Hepatocyte (in vitro differentiated cells): ENCODE measurements around the gene SYCE3. TPM values are rescaled to one million over a fixed set of nuclear protein-coding genes. Genes with fewer than 3 reads are reported as not detected.

ENCODE experiments used
- DNase-seq: peaks from one replicate; pipeline ENCODE4 v3.0.0-alpha.2; 2016; ENCODE audit warnings: low spot score
- H2AFZ ChIP-seq: fragments of 200-600 bp; sonication (generic); 2 replicates; pipeline ENCODE4 v1.6.0; 2016; ENCODE audit warnings: antibody characterized with exemption, mild to moderate bottlenecking
- H3K27ac ChIP-seq: fragments of 200-600 bp; sonication (generic); 2 replicates; pipeline ENCODE4 v1.5.1; 2016; ENCODE audit warnings: mild to moderate bottlenecking
- H3K27me3 ChIP-seq: fragments of 200-600 bp; sonication (generic); 2 replicates; pipeline ENCODE4 v1.6.1; 2016
- H3K36me3 ChIP-seq: fragments of 200-600 bp; sonication (generic); replicated peaks from 2 replicates; pipeline ENCODE4 v1.5.1; 2016; ENCODE audit warnings: low read depth; ENCODE audit not compliant: insufficient read depth
- H3K4me1 ChIP-seq: fragments of 200-600 bp; sonication (generic); 2 replicates; pipeline ENCODE4 v1.5.1; 2016; ENCODE audit warnings: mild to moderate bottlenecking, moderate library complexity; ENCODE audit not compliant: insufficient read depth
- H3K4me2 ChIP-seq: fragments of 200-600 bp; sonication (generic); 2 replicates; pipeline ENCODE4 v1.6.0; 2016
- H3K4me3 ChIP-seq: fragments of 200-600 bp; sonication (generic); 2 replicates; pipeline ENCODE4 v1.5.1; 2016; ENCODE audit warnings: mild to moderate bottlenecking
- H3K79me2 ChIP-seq: fragments of 200-600 bp; sonication (generic); 2 replicates; pipeline ENCODE4 v1.6.0; 2017; ENCODE audit warnings: mild to moderate bottlenecking
- H3K9me2 ChIP-seq: fragments of 200-600 bp; sonication (generic); replicated peaks from 2 replicates; pipeline ENCODE4 v1.6.0; 2017; ENCODE audit warnings: mild to moderate bottlenecking; ENCODE audit not compliant: insufficient read depth
- H3K9me3 ChIP-seq: fragments of 200-600 bp; sonication (generic); 2 replicates; pipeline ENCODE4 v1.5.1; 2016; ENCODE audit warnings: low read depth, mild to moderate bottlenecking
- H4K20me1 ChIP-seq: fragments of 200-600 bp; sonication (generic); 2 replicates; pipeline ENCODE4 v1.6.0; 2016; ENCODE audit warnings: mild to moderate bottlenecking; ENCODE audit not compliant: insufficient read depth, poor library complexity, severe bottlenecking
- CTCF ChIP-seq: fragments of 200-600 bp; sonication (generic); IDR thresholded peaks from 2 replicates; pipeline ENCODE4 v1.5.1; 2016; ENCODE audit warnings: antibody characterized with exemption, mild to moderate bottlenecking; ENCODE audit not compliant: poor library complexity
- EZH2 ChIP-seq: fragments of 200-600 bp; sonication (generic); IDR thresholded peaks from 2 replicates; pipeline ENCODE4 v1.6.1; 2016; ENCODE audit warnings: antibody characterized with exemption, mild to moderate bottlenecking, borderline replicate concordance
- EZH2phosphoT487 ChIP-seq: fragments of 200-600 bp; sonication (generic); IDR thresholded peaks from one replicate; pipeline ENCODE4 v1.6.1; 2018; ENCODE audit warnings: antibody characterized with exemption, mild to moderate bottlenecking, low read depth, moderate library complexity; ENCODE audit not compliant: unreplicated experiment, severe bottlenecking
- WGBS: methylation state at CpG from one replicate; pipeline ENCODE4 v1.1.6; 2016; ENCODE audit warnings: low lambda C conversion rate; ENCODE audit errors: missing lambda C conversion rate; 5-methylcytosine and 5-hydroxymethylcytosine counted together
- polyA plus RNA-seq: library from polyadenylated mRNA; unstranded; fragments of >200 nt; fragmentation: Nextera tagmentation; extraction: Ambion mirVana; gene quantifications from 2 replicates; pipeline ENCODE4 v1.2.1, GENCODE V29; 2016
- total RNA-seq: library from RNA; depleted of rRNA; stranded (reverse); fragments of >200 nt; gene quantifications from 2 replicates; pipeline ENCODE4 v1.2.3, GENCODE V29; 2014

SYCE3 gene
- total and polyA plus RNA-seq, 2 experiments from 2014 or later: 1.4 TPM; not detected in 1

- Histone ChIP-seq H3K36me3 (no peaks in the 10 kb centered on the region), H3K27me3 (no peaks in the 10 kb centered on the region), H3K4me1 (peaks cover 12% of the 10 kb centered on the region), H3K79me2 (no peaks in the 10 kb centered on the region), H3K27ac (peak overlapping the region; percentile 85), H3K9me3 (no peaks in the 10 kb centered on the region), H3K9me2 (no peaks in the 10 kb centered on the region), H4K20me1 (no peaks in the 10 kb centered on the region), H3K4me2 (peak overlapping the region; percentile 89), H2AFZ (peak overlapping the region; percentile 63), H3K4me3 (peak overlapping the region; percentile 37)
- 30% methylated on average over 17 of the region's 17 CpGs for WGBS
- no peak for DNase-seq
- TF ChIP-seq EZH2 (no peak), EZH2phosphoT487 (no peak), CTCF (no peak)
Measured at GRCh38 chr22:50563413-50564160, 868 bp upstream of the SYCE3 start.

GRCh38 chr22:50561401-50562358, 1.0 kb downstream of the SYCE3 start:
- no peak for DNase-seq
- Histone ChIP-seq H3K9me3 (no peaks in the 10 kb centered on the region), H3K27ac (no peak overlapping the region), H3K4me3 (no peak overlapping the region), H3K4me1 (peaks cover 12% of the 10 kb centered on the region), H3K27me3 (no peaks in the 10 kb centered on the region), H2AFZ (no peak overlapping the region), H3K9me2 (no peaks in the 10 kb centered on the region), H3K79me2 (no peaks in the 10 kb centered on the region), H3K36me3 (no peaks in the 10 kb centered on the region), H4K20me1 (no peaks in the 10 kb centered on the region), H3K4me2 (no peak overlapping the region)
- TF ChIP-seq CTCF: no peak
- TF ChIP-seq EZH2: no peak
- TF ChIP-seq EZH2phosphoT487: no peak
- WGBS: 73% methylated on average over 16 of the region's 34 CpGs

- Histone ChIP-seq H3K4me1 (peaks cover 12% of the 10 kb centered on the region), H3K4me3 (no peak overlapping the region), H3K79me2 (no peaks in the 10 kb centered on the region), H3K4me2 (no peak overlapping the region), H3K9me2 (no peaks in the 10 kb centered on the region), H3K9me3 (no peaks in the 10 kb centered on the region), H3K36me3 (no peaks in the 10 kb centered on the region), H2AFZ (no peak overlapping the region), H4K20me1 (no peaks in the 10 kb centered on the region), H3K27ac (no peak overlapping the region), H3K27me3 (no peaks in the 10 kb centered on the region)
- DNase-seq: no peak
- 89% methylated on average over 3 of the region's 3 CpGs for WGBS
- TF ChIP-seq EZH2phosphoT487: no peak
- TF ChIP-seq CTCF: no peak
Measured at GRCh38 chr22:50560034-50560433, 2.7 kb downstream of the SYCE3 start.
